Stimulated activated CD4-positive, alpha-beta T cell treated with anti-CD3 and anti-CD28 coated beads, Interleukin-15, amount 100 ng/mL, for 1 hour (primary cell): ENCODE data around the gene PEAK1.
"Not testable (repeated sequence)": the region's sequence is repeated elsewhere in the genome, so short reads cannot be mapped to it uniquely, and the experiment has no call there.

ENCODE experiments used
- DNase-seq, 2 donors: peaks; one replicate each; pipeline ENCODE4 v3.0.0-alpha.2; 2020; ENCODE audit warnings: low read depth in 1 of 2, low spot score in 1 of 2

Gene PEAK1

DNA sequence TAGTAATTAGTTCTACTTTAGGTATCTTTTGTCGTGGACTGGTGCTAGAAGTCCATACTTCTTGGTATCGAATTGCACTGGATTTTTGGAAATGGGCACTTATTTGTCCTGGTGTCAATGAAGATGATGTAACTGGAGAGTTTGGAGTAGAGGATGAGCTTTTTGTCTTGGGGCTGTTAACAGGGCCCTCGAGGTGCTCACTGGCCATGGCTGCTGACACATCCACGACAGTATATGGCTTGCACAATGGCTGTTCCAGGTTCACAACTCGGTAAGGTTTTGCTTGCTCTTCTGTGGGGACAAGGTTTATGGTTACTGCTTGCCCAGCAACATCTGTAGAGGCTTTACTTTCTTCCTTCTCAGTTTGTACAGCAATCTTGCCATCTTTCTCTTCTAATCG is 239.6 kb downstream of the PEAK1 start:
- no peak for DNase-seq

DNA sequence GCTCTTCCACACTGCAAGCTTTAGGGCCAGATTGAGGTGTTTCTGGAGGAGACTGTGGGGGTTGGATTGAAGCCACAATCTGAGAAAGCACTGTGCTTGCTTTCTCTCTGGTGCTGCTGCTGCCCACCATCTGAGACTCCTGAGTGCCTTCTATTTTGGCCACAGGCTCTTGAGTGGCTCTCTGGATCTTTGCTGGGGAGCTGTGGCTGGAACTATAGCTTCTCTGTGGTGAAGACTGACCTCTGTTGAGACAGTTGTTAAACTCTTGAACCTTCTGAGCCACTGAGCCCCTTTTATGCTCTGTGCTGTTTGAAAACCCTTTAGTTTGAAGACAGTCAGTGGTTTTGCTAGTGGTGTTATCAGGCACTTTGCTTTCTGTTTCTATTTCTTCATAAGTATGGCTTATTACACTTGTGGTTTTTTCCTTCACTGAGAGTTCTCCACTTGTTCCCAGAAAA is 240.3 kb downstream of the PEAK1 start:
- no peak for DNase-seq

DNA sequence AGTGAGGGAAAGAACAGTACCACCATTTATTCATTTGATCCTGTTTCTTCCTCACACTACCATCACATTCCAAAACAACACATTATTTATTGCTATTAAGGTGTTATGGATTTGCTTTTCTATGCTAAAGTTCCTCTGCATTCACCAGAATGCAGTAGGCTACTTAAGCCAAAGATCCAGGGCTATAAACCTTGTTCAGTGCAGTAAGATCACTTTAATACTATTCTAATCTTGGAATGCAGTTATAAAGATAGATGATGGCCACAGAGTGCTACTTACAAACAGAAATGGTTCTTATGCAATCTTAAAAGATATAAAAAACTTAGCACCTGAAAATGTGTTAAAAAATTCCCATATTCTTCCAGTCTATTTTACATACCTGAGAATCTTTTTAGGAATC is 241.5 kb downstream of the PEAK1 start:
- DNase-seq, result no peak

DNA sequence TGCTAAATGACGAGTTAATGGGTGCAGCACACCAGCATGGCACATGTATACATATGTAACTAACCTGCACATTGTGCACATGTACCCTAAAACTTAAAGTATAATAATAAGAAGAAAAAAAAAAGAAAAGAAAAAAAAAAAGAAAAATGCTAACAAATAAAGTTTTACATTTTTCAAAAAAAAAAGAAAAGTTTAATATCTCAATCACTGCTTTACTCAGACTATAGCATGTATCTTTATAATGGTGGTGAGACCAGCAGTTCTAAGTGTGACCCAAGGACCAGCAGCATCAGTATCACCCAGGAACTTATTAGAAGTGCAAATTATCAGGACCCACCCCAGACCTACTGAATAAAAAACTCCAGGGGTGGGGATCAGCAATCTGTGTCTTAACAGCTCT is 243.8 kb downstream of the PEAK1 start:
- not testable (repeated sequence) for DNase-seq

DNA sequence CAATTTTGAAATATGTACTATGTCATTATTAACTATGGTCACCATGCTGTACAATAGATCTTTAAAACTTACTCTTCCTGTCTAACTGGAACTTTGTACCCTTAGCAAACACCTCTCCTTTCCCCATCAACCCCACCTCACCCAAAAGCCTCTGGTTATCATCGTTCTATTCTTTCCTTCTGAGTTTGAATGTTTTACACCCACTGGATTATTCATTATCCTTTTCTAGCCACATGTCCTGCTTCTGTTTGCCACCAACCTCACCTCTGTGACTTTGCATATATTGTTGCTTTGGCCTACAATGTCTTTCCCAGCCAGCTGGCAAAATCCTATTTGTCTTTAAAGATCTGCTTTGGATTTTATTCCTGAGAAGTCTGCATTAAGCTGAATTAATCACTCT is 246.4 kb downstream of the PEAK1 start:
- DNase-seq, result no peak

DNA sequence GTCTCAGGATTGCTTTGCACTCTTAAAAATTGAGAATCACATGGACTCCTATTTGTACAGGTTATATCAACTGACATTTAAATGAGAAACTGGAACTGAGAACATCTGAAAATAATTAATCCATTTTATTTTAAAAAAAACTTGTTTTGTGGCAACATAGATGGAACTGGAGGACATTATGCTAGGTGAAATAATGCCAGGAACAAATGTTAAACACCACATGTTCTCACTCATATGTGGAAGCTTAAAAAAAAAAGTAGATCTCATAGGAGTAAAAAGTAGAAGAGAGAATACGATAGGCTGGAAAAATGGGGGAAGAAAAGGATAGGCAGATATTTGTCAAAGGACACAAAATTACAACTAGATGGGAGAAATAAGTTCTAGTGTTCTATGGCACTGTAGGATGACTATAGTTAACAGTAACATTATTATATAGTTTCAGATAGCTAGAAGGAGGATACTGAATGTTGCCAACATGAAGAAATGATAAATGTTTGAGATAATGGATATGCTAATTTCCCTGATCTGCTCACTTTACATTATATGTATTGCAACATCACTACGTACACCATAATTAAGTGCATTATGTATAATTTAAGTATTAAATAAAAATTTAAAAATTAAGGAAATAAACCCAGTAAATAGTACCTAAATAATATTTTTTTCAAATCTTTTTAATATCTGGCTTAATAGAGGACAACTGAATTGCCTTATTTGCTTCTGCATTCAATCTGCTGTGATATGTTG is 248.5 kb downstream of the PEAK1 start:
- DNase-seq, result no peak

DNA sequence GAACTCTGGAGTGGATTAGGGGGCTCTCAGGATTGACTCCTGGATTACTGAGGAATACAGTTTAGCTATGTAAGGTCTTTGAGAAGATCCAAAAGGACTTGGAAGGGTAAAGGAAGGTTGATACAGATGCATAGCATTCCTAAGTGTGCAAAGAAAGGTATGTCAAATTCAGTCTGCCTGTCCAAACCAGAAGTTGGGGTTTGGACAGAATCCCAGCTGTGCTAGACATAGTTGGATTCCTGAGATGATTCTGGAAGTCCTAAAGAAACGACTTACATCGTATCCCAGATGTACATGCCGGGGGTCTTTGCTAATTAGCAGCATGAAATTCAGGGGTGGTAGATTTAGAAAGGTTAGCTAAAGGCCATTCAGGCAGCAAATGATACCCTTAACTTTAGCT is 251.3 kb downstream of the PEAK1 start:
- no peak for DNase-seq

DNA sequence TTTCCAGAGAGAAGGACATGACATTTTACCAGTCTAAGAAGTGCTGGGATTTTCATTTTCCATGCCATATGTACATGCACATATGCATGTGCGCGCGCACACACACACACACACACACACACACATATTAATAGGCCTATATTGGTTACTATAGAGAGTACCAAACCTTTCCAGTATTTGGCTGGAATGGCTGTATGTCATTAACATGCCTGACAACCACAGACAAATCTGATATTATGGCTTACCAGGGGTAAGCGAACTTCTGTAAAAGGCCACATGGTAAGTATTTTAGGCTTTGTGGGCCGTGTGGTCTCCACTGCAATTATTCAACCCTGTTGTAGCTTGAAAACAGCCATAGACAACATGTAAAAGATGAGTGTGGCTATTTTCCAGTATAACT is 251.8 kb downstream of the PEAK1 start:
- DNase-seq, result no peak

DNA sequence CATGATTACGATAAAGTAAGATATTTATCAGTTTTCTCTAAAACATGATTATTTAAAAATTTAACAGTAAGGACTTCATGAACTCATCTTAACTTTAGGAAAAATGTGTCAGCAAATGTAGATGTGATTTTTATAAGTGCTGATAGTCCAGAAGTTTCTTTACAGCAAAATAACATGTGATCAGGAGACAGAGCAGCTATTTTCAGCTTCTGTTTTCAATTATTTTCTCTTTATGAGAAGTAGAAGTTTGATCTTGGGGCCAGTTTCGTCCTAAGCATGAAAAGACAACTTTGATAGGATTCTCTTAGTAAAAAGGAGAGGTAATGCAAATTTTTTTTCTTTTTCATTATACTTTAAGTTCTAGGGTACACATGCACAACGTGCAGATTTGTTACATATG is 252.5 kb downstream of the PEAK1 start:
- no peak for DNase-seq

DNA sequence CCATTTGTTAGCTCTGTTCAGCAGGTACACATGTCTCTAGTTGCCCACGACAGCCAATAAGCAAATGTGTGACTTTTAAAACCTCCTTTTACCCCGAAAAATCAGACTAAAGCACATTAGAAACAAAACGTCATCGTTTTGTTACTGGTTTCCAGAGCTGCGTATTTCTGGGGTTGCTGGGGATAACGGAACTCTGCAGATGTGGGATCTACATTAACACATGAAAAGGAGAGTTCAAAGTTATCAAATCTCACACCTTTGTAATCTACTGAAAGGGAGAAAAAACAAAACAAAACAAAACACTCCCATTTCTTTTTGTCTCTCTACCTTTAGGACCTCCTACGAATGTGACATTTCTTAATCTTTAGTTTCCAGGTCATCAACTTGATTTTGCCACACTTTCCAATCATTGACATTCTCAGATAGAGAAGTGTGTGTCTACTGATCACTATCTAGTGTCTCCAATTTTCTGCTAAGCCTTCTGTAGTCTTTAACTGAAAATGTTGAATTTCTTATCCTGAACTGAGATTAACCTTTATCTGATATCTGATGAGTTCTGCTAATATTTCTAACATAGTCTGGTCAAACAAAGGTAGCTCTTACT is 256.0 kb downstream of the PEAK1 start:
- no peak for DNase-seq

DNA sequence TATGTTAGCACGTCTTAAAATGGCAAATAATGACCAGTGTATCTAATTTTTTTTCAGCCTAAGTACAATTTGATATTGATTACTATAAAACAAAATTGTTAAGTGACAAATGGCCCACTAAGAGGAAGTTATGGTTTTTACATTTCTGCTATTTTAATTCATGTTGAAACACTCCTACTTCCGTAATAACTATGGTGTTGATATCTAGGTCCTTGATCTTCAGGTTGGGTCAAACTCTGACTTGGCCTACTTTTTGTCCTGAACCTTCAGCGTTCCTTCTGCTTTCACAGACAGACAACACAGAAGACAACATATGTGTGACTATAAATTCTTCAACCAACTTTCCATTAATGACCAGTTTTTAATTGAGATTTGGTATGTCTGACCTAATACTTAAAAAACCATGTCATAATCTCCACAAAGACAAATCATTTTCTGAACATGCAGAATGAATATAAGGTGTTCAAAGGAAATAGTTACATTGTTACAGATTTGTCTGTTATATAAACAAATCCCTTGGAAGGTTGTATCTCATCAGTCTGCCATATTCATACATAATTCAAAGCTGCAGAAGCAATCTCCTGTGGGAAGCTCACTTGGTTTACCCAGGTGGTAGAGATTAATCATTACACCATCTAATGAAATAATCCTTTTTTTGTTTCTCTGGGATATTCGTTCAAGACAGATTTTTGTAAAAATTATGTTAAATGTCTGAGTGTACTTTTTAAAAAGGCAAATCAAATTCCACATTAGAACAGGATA is 256.9 kb downstream of the PEAK1 start:
- no peak for DNase-seq

DNA sequence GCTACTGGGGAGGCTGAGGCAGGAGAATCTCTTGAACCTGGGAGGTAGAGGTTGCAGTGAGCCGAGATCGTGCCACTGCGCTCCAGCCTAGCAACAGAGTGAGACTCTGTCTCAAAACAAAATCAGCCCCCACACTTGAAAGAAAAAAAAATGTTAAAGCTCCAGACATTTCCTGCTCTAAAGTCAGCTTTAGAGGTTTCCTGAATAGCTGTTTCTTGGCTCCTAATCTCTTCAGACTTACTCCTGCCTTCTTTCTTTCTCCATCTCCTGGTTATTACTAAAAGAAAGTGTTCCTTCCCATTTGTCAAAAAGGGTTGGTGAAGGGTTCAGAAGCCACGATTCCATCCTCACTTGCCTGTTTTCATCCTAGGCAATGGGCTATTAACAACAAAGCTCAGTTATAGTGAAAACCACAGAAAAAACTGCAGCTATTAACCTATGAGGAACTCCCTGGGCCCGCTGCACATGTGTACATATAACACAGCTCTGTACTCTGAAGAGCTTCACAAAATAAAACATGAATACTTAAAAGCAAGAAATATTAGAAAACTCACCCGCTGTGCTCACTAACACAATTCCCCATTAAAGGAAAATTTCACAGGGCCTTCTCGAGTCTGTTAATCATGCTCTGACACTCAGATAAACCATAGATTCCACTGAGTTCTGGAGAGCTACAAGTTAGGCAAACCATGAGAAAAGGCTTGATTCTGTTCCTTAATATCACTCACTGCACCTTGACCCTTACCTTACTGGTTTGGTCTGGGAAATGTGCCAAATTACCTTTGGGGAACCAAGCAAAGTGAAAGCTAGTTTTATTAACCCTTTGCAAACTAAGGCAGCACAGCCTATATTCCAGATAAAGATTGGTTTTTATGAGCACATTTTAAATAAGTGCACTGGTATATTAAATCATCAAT is 259.1 kb downstream of the PEAK1 start:
- no peak for DNase-seq

DNA sequence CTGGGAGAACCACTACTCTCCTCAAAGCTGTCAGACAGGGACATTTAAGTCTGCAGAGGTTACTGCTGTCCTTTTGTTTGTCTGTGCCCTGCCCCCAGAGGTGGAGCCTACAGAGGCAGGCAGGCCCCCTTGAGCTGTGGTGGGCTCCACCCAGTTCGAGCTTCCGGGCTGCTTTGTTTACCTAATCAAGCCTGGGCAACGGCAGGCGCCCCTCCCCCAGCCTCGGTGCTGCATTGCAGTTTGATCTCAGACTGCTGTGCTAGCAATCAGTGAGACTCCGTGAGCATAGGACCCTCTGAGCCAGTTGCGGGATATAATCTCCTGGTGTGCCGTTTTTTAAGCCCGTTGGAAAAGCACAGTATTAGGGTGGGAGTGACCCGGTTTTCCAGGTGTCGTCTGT is 263.9 kb downstream of the PEAK1 start:
- not testable (repeated sequence) for DNase-seq

DNA sequence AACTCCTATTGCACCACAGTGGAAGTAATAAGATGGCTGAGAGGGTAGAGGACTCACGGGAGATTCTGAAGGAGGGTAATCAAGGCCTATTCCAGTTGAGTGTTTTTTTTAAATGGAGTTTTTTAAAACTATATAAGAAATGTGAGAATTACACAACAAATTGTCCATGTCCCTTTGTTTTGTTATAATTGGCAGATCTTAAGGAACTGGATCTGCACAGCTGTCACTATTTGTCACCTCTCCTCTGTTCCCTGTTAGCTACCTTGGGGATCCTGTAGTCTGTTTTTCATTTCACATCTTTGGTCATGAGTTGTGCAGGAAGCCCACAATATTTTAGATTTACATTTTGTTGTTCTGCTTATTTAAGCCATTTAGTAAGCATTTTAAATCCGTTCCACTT is 271.7 kb downstream of the PEAK1 start:
- no peak for DNase-seq

DNA sequence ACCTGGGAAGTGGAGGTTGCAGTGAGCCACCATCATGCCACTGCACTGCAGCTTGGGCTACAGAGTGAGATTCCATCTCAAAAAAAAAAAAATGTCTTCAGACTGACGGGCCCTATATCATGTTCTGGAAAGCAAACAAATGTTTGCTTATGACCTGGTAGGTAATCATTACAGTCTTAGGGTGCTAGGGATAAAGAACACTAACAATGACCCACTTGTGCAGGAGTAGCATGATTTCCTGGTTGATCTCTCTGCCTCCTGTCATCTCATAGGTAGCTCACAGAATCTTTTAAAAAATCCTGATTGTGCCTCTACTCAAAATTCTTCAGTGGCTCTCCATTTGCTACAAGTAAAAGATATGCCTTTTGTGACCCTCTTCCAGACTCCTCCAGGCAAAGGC is 274.5 kb downstream of the PEAK1 start:
- no peak for DNase-seq

DNA sequence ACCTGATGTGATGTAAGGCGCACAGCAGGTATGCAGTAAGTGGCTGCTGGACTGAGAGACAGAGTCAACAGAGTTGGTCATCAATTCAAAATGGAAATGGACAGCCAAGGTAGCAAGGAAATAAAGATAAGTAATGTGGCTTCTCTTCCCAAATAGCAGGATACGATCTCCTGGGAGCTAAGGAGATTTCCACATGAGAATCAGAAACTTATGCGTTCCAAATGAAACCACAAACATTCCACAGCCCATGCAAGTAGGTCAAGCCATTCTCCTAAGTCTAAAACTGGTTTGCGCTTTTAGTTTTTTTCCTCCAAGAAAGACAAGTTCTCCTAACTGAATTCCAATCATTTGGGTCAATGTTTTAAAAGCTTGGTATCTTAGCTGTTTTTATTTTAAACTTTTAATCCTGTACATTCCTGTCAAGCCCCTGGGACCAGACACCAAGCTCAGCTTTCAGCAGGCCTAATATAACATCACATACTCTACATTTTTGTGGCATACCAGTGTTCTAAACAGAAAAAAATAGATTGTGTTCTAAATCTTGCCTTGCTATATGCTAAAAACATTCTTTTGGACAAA is 275.3 kb downstream of the PEAK1 start:
- no peak for DNase-seq

DNA sequence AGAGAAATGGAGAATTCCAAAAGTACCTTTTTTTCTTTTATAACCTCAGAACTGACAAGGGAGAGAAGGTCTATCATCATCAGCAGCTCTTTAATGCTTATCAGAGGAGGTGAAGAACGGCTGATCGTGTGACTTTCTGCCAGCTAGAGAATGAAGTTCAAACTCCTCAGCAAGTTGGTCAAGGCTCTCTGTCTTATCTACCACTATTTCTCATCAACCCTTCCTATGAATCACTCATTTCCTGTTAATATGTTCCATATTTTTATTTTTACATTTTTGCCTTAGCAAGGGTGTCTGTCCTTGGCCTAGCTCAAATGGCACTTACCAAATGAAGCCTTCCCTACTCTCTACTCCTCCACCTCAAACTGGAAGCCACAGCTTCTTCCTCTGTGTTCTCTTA is 275.9 kb downstream of the PEAK1 start:
- DNase-seq, result no peak

DNA sequence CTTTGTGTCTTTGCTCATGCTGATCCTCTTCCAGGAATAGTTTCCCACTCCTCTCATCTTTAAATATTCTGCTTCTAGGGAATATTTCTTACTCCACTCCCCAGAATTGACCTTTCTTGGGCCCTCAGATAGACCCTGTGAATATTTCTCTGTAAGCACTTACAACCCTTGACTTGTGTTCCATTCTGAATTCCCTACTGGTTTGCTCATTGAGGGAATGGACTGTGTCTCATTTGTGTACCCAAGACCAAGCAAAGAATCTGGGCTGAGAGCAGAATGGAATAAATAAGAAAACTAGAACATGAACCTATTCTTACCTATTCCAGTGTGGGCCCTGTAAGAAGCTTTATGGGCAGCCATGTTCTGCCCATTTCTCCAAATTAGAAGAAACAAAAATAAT is 276.3 kb downstream of the PEAK1 start:
- no peak for DNase-seq

DNA sequence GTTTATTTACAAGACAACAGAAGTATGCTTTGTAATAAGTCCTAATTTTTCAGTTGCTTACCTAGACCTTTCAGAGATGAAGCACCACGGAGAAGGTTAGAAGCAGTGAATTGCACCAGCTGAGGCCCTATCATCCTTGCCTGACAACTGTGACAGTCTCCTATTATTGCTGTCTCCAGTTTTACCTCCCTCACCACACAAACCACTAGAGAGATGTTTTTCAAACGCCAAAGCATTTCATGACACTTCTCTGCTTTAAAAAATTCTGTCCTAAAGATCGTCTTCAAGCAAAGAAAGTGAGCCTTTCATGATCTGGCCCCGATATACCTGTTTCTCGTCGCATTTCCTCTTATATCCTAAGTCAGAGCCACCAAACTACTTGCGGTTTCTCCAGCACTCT is 276.7 kb downstream of the PEAK1 start:
- no peak for DNase-seq

DNA sequence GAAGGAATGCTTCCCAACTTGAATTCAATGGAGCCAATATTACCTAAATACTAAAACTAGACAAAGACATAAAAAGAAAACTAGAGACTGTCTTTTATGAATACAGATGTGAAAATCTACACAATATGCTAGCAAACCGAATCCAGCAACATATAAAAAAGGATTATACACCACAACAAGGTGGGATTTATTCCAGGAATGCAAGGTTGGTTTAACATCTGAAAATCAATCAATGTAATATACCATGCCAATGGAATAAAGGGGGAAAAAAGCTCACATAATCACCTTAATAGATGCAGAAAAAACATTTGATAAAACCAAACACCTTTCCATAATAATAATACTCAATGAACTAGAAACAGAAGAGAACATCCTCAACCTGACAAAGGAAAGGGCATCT is 279.7 kb downstream of the PEAK1 start:
- DNase-seq, result no peak

DNA sequence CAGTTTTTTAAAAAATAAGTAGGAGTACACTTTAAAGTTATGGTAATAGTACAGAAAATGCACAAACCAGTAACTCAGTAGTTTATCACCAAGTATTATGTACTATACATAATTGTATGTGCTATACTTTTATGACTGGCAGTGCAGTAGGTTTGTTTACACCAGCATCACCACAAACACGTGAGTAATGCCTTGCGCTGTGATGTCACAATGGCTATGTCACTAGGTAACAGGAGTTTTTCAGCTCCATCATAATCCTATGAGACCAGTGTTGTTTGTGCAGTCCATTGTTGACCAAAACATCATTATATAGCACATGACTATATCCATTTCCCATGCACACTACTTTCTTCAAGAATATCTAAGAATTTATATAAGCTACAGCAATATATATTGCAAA is 280.6 kb downstream of the PEAK1 start:
- no peak for DNase-seq
